Endothelial cell of umbilical vein (primary cell): Measurements from ENCODE around the gene SPDYE4. TPM values are rescaled to one million over a fixed set of nuclear protein-coding genes. Genes with fewer than 3 reads are reported as not detected.

Source experiments
- BruUV-seq: library from RNA; stranded (reverse); fragments of 400-500 nt; replicated peaks from 2 replicates; lab custom pipeline; 2021; lab: Mats Ljungman, UMichigan
- CTCF ChIA-PET: fragments of 300-600, 350-600 bp; sonication (Branson Sonifier 250); formaldehyde crosslinking; loops from one replicate; lab custom pipeline; 2021; ENCODE audit warnings: antibody characterized with exemption, inconsistent platforms; lab: Charles Lee
- POLR2A ChIA-PET: fragments of 300-600, 350-600 bp; sonication (Branson Sonifier 250); formaldehyde crosslinking; loops from one replicate; lab custom pipeline; 2021; ENCODE audit warnings: antibody characterized with exemption, inconsistent platforms; lab: Charles Lee
- DNase-seq: peaks from one replicate; pipeline ENCODE4 v3.0.0-alpha.2; 2011; ENCODE audit warnings: low read depth, low spot score
- FAIRE-seq: peaks from 2 replicates; lab custom pipeline; 2011; peaks lifted over from hg19 to GRCh38; lab: Jason Lieb, UNC
- H2AFZ ChIP-seq: 2 replicates; pipeline ENCODE4 v1.6.0; 2012; ENCODE audit warnings: low read depth, low read length, control low read depth, inconsistent platforms
- H3K27ac ChIP-seq: 2 replicates; pipeline ENCODE4 v1.5.1; 2011; ENCODE audit warnings: low read depth, mild to moderate bottlenecking, control low read depth, low read length, moderate library complexity; ENCODE audit not compliant: insufficient read depth
- H3K27me3 ChIP-seq, 2 experiments: 2 replicates each; pipeline versions ENCODE4 v1.6.0 to v1.6.1; 2011; ENCODE audit warnings: low read length in 2 of 2, mixed read lengths in 1 of 2; ENCODE audit not compliant: control insufficient read depth in 2 of 2, insufficient read depth in 2 of 2
- H3K36me3 ChIP-seq, 2 experiments: 2 replicates in 1 of 2; 3 replicates in 1 of 2; pipeline ENCODE4 v1.5.1; 2011; ENCODE audit warnings: low read length in 2 of 2, mild to moderate bottlenecking in 1 of 2, moderate library complexity in 1 of 2; ENCODE audit not compliant: control insufficient read depth in 2 of 2, insufficient read depth in 2 of 2; ENCODE audit errors: extremely low read depth in 1 of 2
- H3K4me1 ChIP-seq: 3 replicates; pipeline ENCODE4 v1.5.1; 2011; ENCODE audit warnings: mild to moderate bottlenecking, low read length; ENCODE audit not compliant: control insufficient read depth, insufficient read depth; ENCODE audit errors: extremely low read depth
- H3K4me2 ChIP-seq: 2 replicates; pipeline ENCODE4 v1.6.1; 2011; ENCODE audit warnings: low read length, control low read depth, mixed read lengths; ENCODE audit not compliant: insufficient read depth
- H3K4me3 ChIP-seq, 3 experiments: fragments of 200-600 bp in 1 of 3; sonication (generic), shearing (Covaris generic) in 1 of 3; replicated peaks in 1 of 3; 2 replicates each; pipeline ENCODE4 v1.5.1; 2011 to 2016; ENCODE audit warnings: control low read depth in 3 of 3, low read length in 3 of 3, mild to moderate bottlenecking in 2 of 3, inconsistent platforms in 1 of 3, low read depth in 1 of 3, moderate library complexity in 1 of 3; ENCODE audit not compliant: insufficient read depth in 1 of 3
- H3K79me2 ChIP-seq: 2 replicates; pipeline ENCODE4 v1.6.0; 2012; ENCODE audit warnings: low read length, inconsistent platforms; ENCODE audit not compliant: control insufficient read depth, insufficient read depth
- H3K9ac ChIP-seq: replicated peaks from 2 replicates; pipeline ENCODE3; 2011; ENCODE audit warnings: low read length, control low read depth; ENCODE audit not compliant: insufficient read depth; ENCODE audit errors: extremely low read depth
- H3K9me1 ChIP-seq: replicated peaks from 3 replicates; pipeline ENCODE4 v1.6.0; 2011; ENCODE audit warnings: mild to moderate bottlenecking, low read length; ENCODE audit not compliant: control insufficient read depth, insufficient read depth; ENCODE audit errors: extremely low read depth
- H3K9me3 ChIP-seq: replicated peaks from 2 replicates; pipeline ENCODE4 v1.5.1; 2012; ENCODE audit warnings: low read length, inconsistent platforms; ENCODE audit not compliant: control insufficient read depth, insufficient read depth
- H4K20me1 ChIP-seq: replicated peaks from 2 replicates; pipeline ENCODE3; 2011; ENCODE audit warnings: mild to moderate bottlenecking, low read length; ENCODE audit not compliant: control insufficient read depth, insufficient read depth; ENCODE audit errors: extremely low read depth
- CTCF ChIP-seq, 2 donors: IDR thresholded peaks; 1 replicate in 1 of 2; 2 replicates in 1 of 2; pipeline ENCODE4 v1.5.1; 2011; ENCODE audit warnings: low read length in 2 of 2, mild to moderate bottlenecking in 2 of 2, moderate library complexity in 2 of 2, control low read depth in 1 of 2, inconsistent platforms in 1 of 2, low read depth in 1 of 2; ENCODE audit not compliant: insufficient read depth in 1 of 2; ENCODE audit errors: extremely low read depth in 1 of 2
- EZH2 ChIP-seq: IDR thresholded peaks from 2 replicates; pipeline ENCODE4 v1.6.1; 2012; ENCODE audit warnings: borderline replicate concordance, low read depth, mild to moderate bottlenecking, moderate library complexity, low read length, inconsistent platforms; ENCODE audit not compliant: severe bottlenecking
- FOS ChIP-seq: IDR thresholded peaks from 2 replicates; pipeline ENCODE4 v1.6.1; 2011; ENCODE audit warnings: mild to moderate bottlenecking, low read length, moderate library complexity, borderline replicate concordance; ENCODE audit not compliant: insufficient read depth
- GATA2 ChIP-seq: IDR thresholded peaks from 2 replicates; pipeline ENCODE4 v1.7.0; 2011; ENCODE audit warnings: low read depth, mild to moderate bottlenecking, moderate library complexity, mixed read lengths, low read length; ENCODE audit not compliant: insufficient read length, insufficient read depth
- JUN ChIP-seq: IDR thresholded peaks from 2 replicates; pipeline ENCODE4 v1.6.1; 2011; ENCODE audit warnings: borderline replicate concordance, low read depth; ENCODE audit not compliant: insufficient read length, insufficient read depth
- MAX ChIP-seq: IDR thresholded peaks from 2 replicates; pipeline ENCODE4 v1.6.1; 2011; ENCODE audit not compliant: insufficient read depth, insufficient read length
- MYC ChIP-seq: IDR thresholded peaks from one replicate; pipeline ENCODE4 v1.6.1; 2011; ENCODE audit warnings: mild to moderate bottlenecking, low read depth, low read length
- POLR2A ChIP-seq: IDR thresholded peaks from 2 replicates; pipeline ENCODE4 v1.6.1; 2012; ENCODE audit warnings: low read depth, mild to moderate bottlenecking, control low read depth, low read length
- POLR2AphosphoS5 ChIP-seq: IDR thresholded peaks from 2 replicates; pipeline ENCODE4 v1.6.1; 2012; ENCODE audit warnings: low read depth, mild to moderate bottlenecking, control low read depth, low read length, moderate library complexity; ENCODE audit not compliant: insufficient read depth
- dilution Hi-C: fragments of 300-500 bp; cut with MboI; formaldehyde crosslinking; loops from one replicate; pipeline ENCODE4 v1.15.0; 2019; ENCODE audit warnings: low sequenced_read_pairs; ENCODE audit not compliant: extremely low pct_ligation_motif_present
- intact Hi-C: fragments of 100-400 bp; cut with micrococcal nuclease; formaldehyde crosslinking; loops from one replicate; pipeline ENCODE4 v1.10.0; 2022
- polyA plus RNA-seq, 4 experiments: library from polyadenylated mRNA; depleted of rRNA in 3 of 4; stranded (reverse) in 3 of 4; unstranded in 1 of 4; fragments of >200 nt; gene quantifications; 2 replicates each; pipeline versions ENCODE4 v1.2.1 to v1.2.3, GENCODE V29; 2011 to 2012; ENCODE audit warnings: missing spikeins in 1 of 4
- total RNA-seq: library from RNA; stranded (reverse); gene quantifications from 2 replicates; pipeline ENCODE4 v1.2.3, GENCODE V29; 2021

Gene SPDYE4
- total and polyA plus RNA-seq, 2 donors (not counting 3 experiments of a cell fraction or from before 2014, with no cell fraction given): not detected

- Histone ChIP-seq H4K20me1 (no peaks in the 10 kb centered on the region), H3K79me2 (no peaks in the 10 kb centered on the region), H3K4me2 (no peak overlapping the region), H3K9me3 (no peaks in the 10 kb centered on the region), H3K9me1 (no peaks in the 10 kb centered on the region), H3K4me1 (no peaks in the 10 kb centered on the region), H3K36me3 (no peaks in the 10 kb centered on the region), H3K4me3 (no peak overlapping the region), H3K9ac (no peak overlapping the region), H2AFZ (no peak overlapping the region), H3K27me3 (peaks cover 4 to 5% of the 10 kb centered on the region in 2 experiments), H3K27ac (no peak overlapping the region)
- intact Hi-C loops (no loop called here), dilution Hi-C loops (no loop called here)
- no TSS peak for BruUV-seq
- ChIA-PET CTCF (interaction anchor here (1.1 kb wide), 1 partner anchor 9 kb away, joined by 4 read pairs; no protein-coding TSS in a partner anchor), POLR2A (no interaction called here)
- TF ChIP-seq EZH2 (no peak), POLR2A (no peak), JUN (no peak), CTCF (IDR thresholded peaks at IDR 0.05; ENCODE audit: extremely low read depth in 1 of 2, insufficient read depth in 1 of 2, low read depth in 1 of 2, low read length in 2 of 2) (no peak), FOS (no peak)
- FAIRE-seq: no peak
- DNase-seq: no peak
Observed at GRCh38 chr17:8794636-8795035, 36.3 kb upstream of the SPDYE4 start.

- TF ChIP-seq EZH2 (no peak), POLR2A (no peak), CTCF (IDR thresholded peaks at IDR 0.05; ENCODE audit: extremely low read depth in 1 of 2, insufficient read depth in 1 of 2, low read depth in 1 of 2, low read length in 2 of 2) (no peak), GATA2 (no peak), MAX (no peak), FOS (no peak), JUN (no peak), MYC (no peak), POLR2AphosphoS5 (no peak)
- no peaks in the 10 kb centered on the region for H3K36me3 ChIP-seq
- FAIRE-seq: no peak
- H2AFZ ChIP-seq: no peak overlapping the region
- no peaks in the 10 kb centered on the region for H3K79me2 ChIP-seq
- ChIA-PET CTCF (no interaction called here), POLR2A (no interaction called here)
- peaks cover 2 to 4% of the 10 kb centered on the region in 2 experiments for H3K27me3 ChIP-seq
- H3K4me1 ChIP-seq: no peaks in the 10 kb centered on the region
- H3K9ac ChIP-seq: no peak overlapping the region
- H3K27ac ChIP-seq: no peak overlapping the region
- no peaks in the 10 kb centered on the region for H3K9me3 ChIP-seq
- dilution Hi-C loops: no loop called here
- no TSS peak for BruUV-seq
- no peak overlapping the region for H3K4me3 ChIP-seq
- no peaks in the 10 kb centered on the region for H3K9me1 ChIP-seq
- DNase-seq: no peak
- intact Hi-C loops: no loop called here
- H3K4me2 ChIP-seq: no peak overlapping the region
- no peaks in the 10 kb centered on the region for H4K20me1 ChIP-seq
Observed at GRCh38 chr17:8793649-8794048, 35.3 kb upstream of the SPDYE4 start.
